Sigmoid colon (tissue), 7 donors: ENCODE results near the gene AP1G2. TPM values are rescaled to one million over a fixed set of nuclear protein-coding genes. Genes with fewer than 3 reads are reported as not detected.

Source experiments
- DNase-seq: peaks from one replicate; pipeline ENCODE4 v3.0.0-alpha.2; 2019
- H3K27ac ChIP-seq, 4 donors: fragments of 200-600 bp; sonication (generic); one replicate each; pipeline ENCODE4 v1.5.1; 2016 to 2019; ENCODE audit warnings: mild to moderate bottlenecking in 1 of 4
- H3K27me3 ChIP-seq, 3 donors: fragments of 200-600 bp; sonication (generic); one replicate each; pipeline ENCODE4 v1.5.1; 2019; ENCODE audit warnings: mild to moderate bottlenecking in 1 of 3
- H3K36me3 ChIP-seq, 4 donors: fragments of 200-600 bp; sonication (generic); one replicate each; pipeline ENCODE4 v1.5.1; 2016 to 2019
- H3K4me1 ChIP-seq, 4 donors: fragments of 200-600 bp; sonication (generic); one replicate each; pipeline ENCODE4 v1.5.1; 2017 to 2019
- H3K4me3 ChIP-seq, 4 donors: fragments of 200-600 bp; sonication (generic); one replicate each; pipeline ENCODE4 v1.5.1; 2017 to 2019; ENCODE audit warnings: mild to moderate bottlenecking in 2 of 4, moderate library complexity in 1 of 4
- H3K9me3 ChIP-seq, 4 donors: fragments of 200-600 bp in 3 of 4; sonication (generic) in 3 of 4; one replicate each; pipeline versions ENCODE4 v1.5.1 to v1.6.1; 2013 to 2019
- EP300 ChIP-seq, 4 donors: sonication (generic); formaldehyde crosslinking; IDR thresholded peaks; one replicate each; pipeline ENCODE4 v1.6.1; 2017; ENCODE audit warnings: antibody characterized with exemption in 4 of 4
- POLR2A ChIP-seq, 2 donors: fragments of 450-650 bp; IDR thresholded peaks; one replicate each; pipeline ENCODE4 v1.6.1; 2016; ENCODE audit warnings: antibody characterized with exemption in 2 of 2, mild to moderate bottlenecking in 2 of 2, moderate library complexity in 2 of 2
- POLR2AphosphoS5 ChIP-seq, 4 donors: sonication (generic); formaldehyde crosslinking; IDR thresholded peaks; one replicate each; pipeline ENCODE4 v1.6.1; 2017; ENCODE audit warnings: antibody characterized with exemption in 4 of 4
- WGBS, 2 donors: extraction: QIAGEN DNeasy Blood & Tissue Kit; methylation state at CpG; one replicate each; pipeline ENCODE4 v1.1.7; 2013; 5-methylcytosine and 5-hydroxymethylcytosine counted together
- intact Hi-C: fragments of 100-400 bp; cut with DNase I; formaldehyde crosslinking; loops from one replicate; pipeline ENCODE4 v1.15.1; 2023
- polyA plus RNA-seq, 3 donors: library from polyadenylated mRNA; stranded (reverse); fragments of 200-250 nt; gene quantifications; one replicate each; pipeline ENCODE4 v1.2.3, GENCODE V29; 2013
- total RNA-seq, 4 donors: library from RNA; depleted of rRNA; stranded (reverse); fragments of >200 nt; gene quantifications; one replicate each; pipeline ENCODE4 v1.1.0, GENCODE V29; 2016
- TF ChIP-seq, protein P1 (sequence below), 4 experiments: fragments of 450-650 bp in 3 of 4; fragments of 200-600 bp in 1 of 4; IDR thresholded peaks; one replicate each; pipeline ENCODE4 v1.5.1; 2016 to 2019; ENCODE audit warnings: antibody characterized with exemption in 4 of 4, mild to moderate bottlenecking in 3 of 4, moderate library complexity in 2 of 4
- donor health status: healthy with polysubstance abuse.
- donor health status: Bipolar disorder and iron deficiency.
- donor health status: healthy.

Gene AP1G2
- total and polyA plus RNA-seq, 7 donors = 16.4 to 124 (median 33.0) TPM

DNA sequence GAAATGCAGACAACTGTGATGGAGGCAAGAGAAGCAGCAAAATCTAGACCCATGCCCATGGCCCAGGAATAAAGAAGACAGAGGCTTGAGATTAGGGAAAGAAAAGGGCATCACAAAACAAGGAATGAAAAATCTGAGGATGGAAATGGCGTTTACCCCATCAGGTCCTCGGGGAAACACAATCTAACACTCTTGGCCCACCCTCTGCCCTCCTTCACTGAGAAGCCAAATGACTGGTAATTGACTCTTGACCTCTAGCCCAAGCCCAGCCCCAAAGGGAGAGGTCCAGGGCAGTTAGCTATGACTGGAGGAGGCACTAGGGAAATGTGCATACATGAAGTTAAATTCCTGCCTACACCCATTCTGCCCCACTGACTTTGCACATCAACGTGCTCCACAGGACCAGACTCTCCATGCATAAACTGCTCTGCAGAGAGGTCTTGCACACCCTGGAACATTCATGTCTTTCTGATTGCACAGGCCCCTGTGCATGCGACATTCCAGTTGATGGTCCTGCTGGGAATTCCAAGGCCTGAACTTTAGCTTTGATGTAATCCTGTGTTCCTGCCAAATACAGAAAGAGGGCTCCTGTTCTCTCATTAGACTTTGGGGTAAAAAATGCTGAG lies 21.7 kb downstream of the AP1G2 start:
- intact Hi-C loops = no loop called here

DNA sequence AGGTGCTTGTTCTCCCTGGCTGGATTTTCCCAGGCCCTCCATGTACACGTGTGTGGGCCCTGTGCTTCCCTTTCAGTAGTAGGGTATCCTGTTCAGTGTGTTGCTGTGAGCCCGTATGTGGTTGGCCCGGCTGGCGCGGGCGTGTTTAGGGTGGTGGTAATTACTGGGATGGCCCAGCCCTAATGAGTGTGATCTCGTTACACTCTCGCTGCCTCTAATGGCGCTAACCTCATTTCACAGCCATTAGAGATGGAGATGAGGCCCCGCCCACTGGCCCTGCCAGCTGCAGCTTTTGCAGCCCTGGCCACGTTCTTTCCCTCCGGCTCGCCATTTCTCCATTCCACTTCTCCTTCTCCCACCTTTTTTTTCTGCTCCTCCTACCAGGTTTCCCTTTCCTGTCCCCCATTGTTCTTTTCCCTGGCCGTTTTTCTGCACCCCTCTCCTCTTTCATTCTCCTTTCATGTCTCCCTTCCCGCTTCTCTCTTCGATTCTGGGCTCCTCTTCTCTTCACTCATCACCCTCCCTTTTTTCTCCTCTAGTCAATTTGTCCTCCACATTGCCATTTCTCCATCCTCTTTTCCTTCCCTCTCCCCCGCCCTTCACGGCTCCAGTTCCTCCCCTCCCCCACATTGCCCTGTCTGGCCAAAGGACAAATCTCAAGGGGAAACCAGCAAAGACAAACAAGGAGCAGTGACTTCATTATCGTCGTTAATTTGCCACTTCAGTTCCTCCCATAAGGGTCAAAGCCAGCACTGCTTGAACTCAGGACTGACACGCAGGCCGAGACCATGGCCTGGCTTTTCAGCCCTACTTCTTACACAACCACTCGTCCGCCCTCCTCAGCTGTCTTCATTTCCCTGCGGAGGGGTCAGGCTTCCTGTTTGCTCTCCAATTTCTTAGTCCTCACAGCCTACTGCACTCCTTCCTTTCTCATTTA lies 22.8 kb downstream of the AP1G2 start:
- no peak for DNase-seq
- Histone ChIP-seq H3K4me1 (no peaks in the 10 kb centered on the region), H3K4me3 (no peak overlapping the region), H3K36me3 (peaks cover 0 to 6% (median 0%) of the 10 kb centered on the region in 4 donors), H3K9me3 (no peaks in the 10 kb centered on the region), H3K27ac (no peak overlapping the region), H3K27me3 (no peaks in the 10 kb centered on the region)
- intact Hi-C loops = no loop called here
- TF ChIP-seq POLR2A (IDR thresholded peaks at IDR 0.05) = no peak
- TF ChIP-seq POLR2AphosphoS5 (IDR thresholded peaks at IDR 0.05) = no peak
- TF ChIP-seq, protein P1, sequence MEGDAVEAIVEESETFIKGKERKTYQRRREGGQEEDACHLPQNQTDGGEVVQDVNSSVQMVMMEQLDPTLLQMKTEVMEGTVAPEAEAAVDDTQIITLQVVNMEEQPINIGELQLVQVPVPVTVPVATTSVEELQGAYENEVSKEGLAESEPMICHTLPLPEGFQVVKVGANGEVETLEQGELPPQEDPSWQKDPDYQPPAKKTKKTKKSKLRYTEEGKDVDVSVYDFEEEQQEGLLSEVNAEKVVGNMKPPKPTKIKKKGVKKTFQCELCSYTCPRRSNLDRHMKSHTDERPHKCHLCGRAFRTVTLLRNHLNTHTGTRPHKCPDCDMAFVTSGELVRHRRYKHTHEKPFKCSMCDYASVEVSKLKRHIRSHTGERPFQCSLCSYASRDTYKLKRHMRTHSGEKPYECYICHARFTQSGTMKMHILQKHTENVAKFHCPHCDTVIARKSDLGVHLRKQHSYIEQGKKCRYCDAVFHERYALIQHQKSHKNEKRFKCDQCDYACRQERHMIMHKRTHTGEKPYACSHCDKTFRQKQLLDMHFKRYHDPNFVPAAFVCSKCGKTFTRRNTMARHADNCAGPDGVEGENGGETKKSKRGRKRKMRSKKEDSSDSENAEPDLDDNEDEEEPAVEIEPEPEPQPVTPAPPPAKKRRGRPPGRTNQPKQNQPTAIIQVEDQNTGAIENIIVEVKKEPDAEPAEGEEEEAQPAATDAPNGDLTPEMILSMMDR (IDR thresholded peaks at IDR 0.05) = no peak
- no peak for TF ChIP-seq EP300 (IDR thresholded peaks at IDR 0.05)
- 37 to 59% methylated on average over 25 of the region's 25 CpGs for WGBS, 2 donors

More for the DNA sequence above, 21.7 kb downstream of the AP1G2 start:
- no peak overlapping the region for H3K4me3 ChIP-seq
- H3K4me1 ChIP-seq = peaks cover 0 to 10% (median 7%) of the 10 kb centered on the region in 4 donors
- no peak overlapping the region for H3K27ac ChIP-seq
- DNase-seq = no peak
- 84 to 86% methylated on average over 4 of the region's 4 CpGs for WGBS, 2 donors
- no peaks in the 10 kb centered on the region for H3K27me3 ChIP-seq
- peaks cover 0 to 6% (median 0%) of the 10 kb centered on the region in 4 donors for H3K36me3 ChIP-seq
- no peaks in the 10 kb centered on the region for H3K9me3 ChIP-seq
- TF ChIP-seq, protein P1 (IDR thresholded peaks at IDR 0.05) = no peak
- no peak for TF ChIP-seq POLR2AphosphoS5 (IDR thresholded peaks at IDR 0.05)
- TF ChIP-seq EP300 (IDR thresholded peaks at IDR 0.05) = no peak
- no peak for TF ChIP-seq POLR2A (IDR thresholded peaks at IDR 0.05)

DNA sequence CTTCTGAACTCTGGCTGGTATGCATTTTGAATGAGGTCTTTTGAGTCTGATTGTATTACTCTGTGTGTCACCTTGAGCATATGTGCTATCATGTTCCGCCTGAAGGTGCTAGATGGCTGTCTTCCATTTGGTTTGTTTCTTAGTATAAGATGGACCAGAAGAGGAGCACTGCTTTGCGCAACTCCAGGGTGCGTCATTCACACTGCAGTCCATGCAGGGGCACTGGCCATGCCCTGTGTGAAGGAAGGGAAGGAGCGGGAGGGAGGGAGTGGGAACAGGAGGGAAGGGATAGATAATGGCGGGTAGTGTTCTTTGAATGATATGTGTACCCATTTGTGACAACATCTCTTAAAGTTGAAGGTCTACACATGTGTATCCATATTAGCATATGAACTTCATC lies 24.2 kb downstream of the AP1G2 start:
- H3K27ac ChIP-seq = no peak overlapping the region
- DNase-seq = no peak
- peaks cover 0 to 10% (median 5%) of the 10 kb centered on the region in 4 donors for H3K4me1 ChIP-seq
- WGBS, 2 donors = 92 to 94% methylated on average over 5 of the region's 5 CpGs
- peaks cover 0 to 6% (median 0%) of the 10 kb centered on the region in 4 donors for H3K36me3 ChIP-seq
- no peak for TF ChIP-seq EP300 (IDR thresholded peaks at IDR 0.05)
- no peak for TF ChIP-seq POLR2AphosphoS5 (IDR thresholded peaks at IDR 0.05)
- TF ChIP-seq POLR2A (IDR thresholded peaks at IDR 0.05) = no peak
- TF ChIP-seq, protein P1 (IDR thresholded peaks at IDR 0.05) = no peak
- no peak overlapping the region for H3K4me3 ChIP-seq
- no peaks in the 10 kb centered on the region for H3K9me3 ChIP-seq
- no peaks in the 10 kb centered on the region for H3K27me3 ChIP-seq
- intact Hi-C loops = no loop called here

DNA sequence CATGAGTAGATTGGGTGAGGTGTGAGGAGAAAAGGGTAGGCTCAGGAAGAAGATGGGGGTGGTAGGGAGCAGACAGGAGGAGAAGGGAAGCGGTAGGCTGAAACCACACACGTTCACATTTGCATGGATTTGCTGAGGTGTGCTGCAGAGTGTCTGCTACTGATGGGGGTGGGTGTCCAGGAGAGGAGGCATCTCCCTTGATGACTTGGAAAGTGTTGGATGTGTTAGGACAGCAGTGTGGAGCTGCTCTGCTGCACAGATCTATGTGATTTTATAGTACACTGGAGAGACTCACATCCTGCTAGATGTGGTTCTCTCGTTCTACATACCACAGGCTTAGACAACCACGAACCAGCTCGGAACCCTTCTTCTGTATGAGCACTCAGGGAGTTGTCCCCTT lies 25.3 kb downstream of the AP1G2 start:
- H3K27me3 ChIP-seq = no peaks in the 10 kb centered on the region
- WGBS, 2 donors = 87 to 88% methylated on average over 5 of the region's 5 CpGs
- no peak overlapping the region for H3K4me3 ChIP-seq
- no peak for DNase-seq
- TF ChIP-seq POLR2AphosphoS5 (IDR thresholded peaks at IDR 0.05) (no peak), EP300 (IDR thresholded peaks at IDR 0.05) (no peak), POLR2A (IDR thresholded peaks at IDR 0.05) (no peak)
- TF ChIP-seq, protein P1 (IDR thresholded peaks at IDR 0.05) = no peak
- intact Hi-C loops = no loop called here
- no peak overlapping the region for H3K27ac ChIP-seq
- no peaks in the 10 kb centered on the region for H3K9me3 ChIP-seq
- H3K4me1 ChIP-seq = peaks cover 0 to 10% (median 5%) of the 10 kb centered on the region in 4 donors
- H3K36me3 ChIP-seq = peaks cover 0 to 6% (median 0%) of the 10 kb centered on the region in 4 donors
